Vagina (tissue), 2 donors: ENCODE results near the gene ZBTB16. TPM values are rescaled to one million over a fixed set of nuclear protein-coding genes. Genes with fewer than 3 reads are reported as not detected.
A peak's percentile ranks its signal among the peaks of the same experiment; 100 is the strongest.

Source experiments
- DNase-seq, 2 donors: peaks; one replicate each; pipeline ENCODE4 v3.0.0-alpha.2; 2017; ENCODE audit errors: extremely low spot score in 2 of 2
- H3K27ac ChIP-seq: fragments of 200-600 bp; sonication (generic); one replicate; pipeline ENCODE4 v1.5.1; 2019
- H3K27me3 ChIP-seq: fragments of 200-600 bp; sonication (generic); one replicate; pipeline ENCODE4 v1.5.1; 2019
- H3K36me3 ChIP-seq, 2 donors: fragments of 200-600 bp; sonication (generic); one replicate each; pipeline ENCODE4 v1.5.1; 2017 to 2019
- H3K4me1 ChIP-seq: fragments of 200-600 bp; sonication (generic); one replicate; pipeline ENCODE4 v1.5.1; 2019
- H3K4me3 ChIP-seq, 2 donors: fragments of 200-600 bp; sonication (generic); 1 replicate in 1 of 2; 2 replicates in 1 of 2; pipeline ENCODE4 v1.5.1; 2016 to 2019
- H3K9me3 ChIP-seq: fragments of 200-600 bp; sonication (generic); one replicate; pipeline ENCODE4 v1.5.1; 2019
- CTCF ChIP-seq, 3 experiments: fragments of 450-650 bp in 2 of 3; fragments of 200-600 bp in 1 of 3; sonication (generic) in 1 of 3; IDR thresholded peaks; one replicate each; pipeline ENCODE4 v1.5.1; 2017 to 2019; ENCODE audit warnings: antibody characterized with exemption in 3 of 3, mild to moderate bottlenecking in 2 of 3, moderate library complexity in 2 of 3
- POLR2A ChIP-seq, 2 donors: fragments of 450-650 bp; IDR thresholded peaks; one replicate each; pipeline ENCODE4 v1.6.1; 2017; ENCODE audit warnings: antibody characterized with exemption in 2 of 2, mild to moderate bottlenecking in 2 of 2, moderate library complexity in 2 of 2
- POLR2AphosphoS5 ChIP-seq, 2 donors: sonication (generic); formaldehyde crosslinking; IDR thresholded peaks; one replicate each; pipeline ENCODE4 v1.9.0; 2017; ENCODE audit warnings: antibody characterized with exemption in 2 of 2, mild to moderate bottlenecking in 2 of 2, low read depth in 1 of 2; ENCODE audit not compliant: insufficient read depth in 1 of 2
- intact Hi-C: fragments of 100-400 bp; cut with DNase I; formaldehyde crosslinking; loops from one replicate; pipeline ENCODE4 v1.15.1; 2023
- total RNA-seq: library from RNA; depleted of rRNA; stranded (reverse); fragments of >200 nt; gene quantifications from one replicate; pipeline ENCODE4 v1.2.3, GENCODE V29; 2016

ZBTB16 gene
- total RNA-seq, 1 donor from 2014 or later: 243 TPM

GRCh38 chr11:114272311-114272710, 212.8 kb downstream of the ZBTB16 start:
- Histone ChIP-seq H3K9me3 (no peaks in the 10 kb centered on the region), H3K4me1 (no peaks in the 10 kb centered on the region), H3K36me3 (no peaks in the 10 kb centered on the region), H3K4me3 (no peak overlapping the region), H3K27me3 (no peaks in the 10 kb centered on the region), H3K27ac (no peak overlapping the region)
- intact Hi-C loops: loop anchor here (10.0 kb wide), 1 partner anchor 492 kb away; no protein-coding TSS in a partner anchor
- TF ChIP-seq CTCF (IDR thresholded peaks at IDR 0.05): no peak
- no peak for TF ChIP-seq POLR2AphosphoS5 (IDR thresholded peaks at IDR 0.05; ENCODE audit: insufficient read depth in 1 of 2, low read depth in 1 of 2)
- TF ChIP-seq POLR2A (IDR thresholded peaks at IDR 0.05): no peak
- peak; percentile 56 to 64 for DNase-seq

- no peak overlapping the region for H3K4me3 ChIP-seq
- intact Hi-C loops: loop anchor here (10.0 kb wide), 1 partner anchor 492 kb away; no protein-coding TSS in a partner anchor
- H3K4me1 ChIP-seq: no peaks in the 10 kb centered on the region
- no peak overlapping the region for H3K27ac ChIP-seq
- TF ChIP-seq POLR2AphosphoS5 (IDR thresholded peaks at IDR 0.05; ENCODE audit: insufficient read depth in 1 of 2, low read depth in 1 of 2) (no peak), POLR2A (IDR thresholded peaks at IDR 0.05) (no peak), CTCF (IDR thresholded peaks at IDR 0.05) (no peak)
- no peak for DNase-seq
- H3K27me3 ChIP-seq: no peaks in the 10 kb centered on the region
- H3K9me3 ChIP-seq: no peaks in the 10 kb centered on the region
- no peaks in the 10 kb centered on the region for H3K36me3 ChIP-seq
These were observed 213.6 kb downstream of the ZBTB16 start for GRCh38 chr11:114273071-114273470.

GRCh38 chr11:114273890-114274635, 214.6 kb downstream of the ZBTB16 start:
- TF ChIP-seq CTCF (IDR thresholded peaks at IDR 0.05): no peak
- no peak for TF ChIP-seq POLR2AphosphoS5 (IDR thresholded peaks at IDR 0.05; ENCODE audit: insufficient read depth in 1 of 2, low read depth in 1 of 2)
- TF ChIP-seq POLR2A (IDR thresholded peaks at IDR 0.05): no peak
- H3K9me3 ChIP-seq: no peaks in the 10 kb centered on the region
- H3K27ac ChIP-seq: no peak overlapping the region
- intact Hi-C loops: loop anchor here (10.0 kb wide), 1 partner anchor 491 kb away; no protein-coding TSS in a partner anchor
- H3K36me3 ChIP-seq: no peaks in the 10 kb centered on the region
- no peak overlapping the region for H3K4me3 ChIP-seq
- H3K27me3 ChIP-seq: no peaks in the 10 kb centered on the region
- no peaks in the 10 kb centered on the region for H3K4me1 ChIP-seq
- DNase-seq: peak; percentile 49 to 52

GRCh38 chr11:114274637-114275036, 215.1 kb downstream of the ZBTB16 start:
- Histone ChIP-seq H3K27ac (no peak overlapping the region), H3K27me3 (no peaks in the 10 kb centered on the region), H3K4me1 (peaks cover 4% of the 10 kb centered on the region), H3K36me3 (no peaks in the 10 kb centered on the region), H3K4me3 (no peak overlapping the region), H3K9me3 (no peaks in the 10 kb centered on the region)
- peak in 1 of 2 donors; percentile 72 for DNase-seq
- intact Hi-C loops: loop anchor here (10.0 kb wide), 1 partner anchor 490 kb away; no protein-coding TSS in a partner anchor
- TF ChIP-seq CTCF (IDR thresholded peaks at IDR 0.05) (no peak), POLR2AphosphoS5 (IDR thresholded peaks at IDR 0.05; ENCODE audit: insufficient read depth in 1 of 2, low read depth in 1 of 2) (no peak), POLR2A (IDR thresholded peaks at IDR 0.05) (no peak)

GRCh38 chr11:114275280-114275679, 215.8 kb downstream of the ZBTB16 start:
- Histone ChIP-seq H3K27ac (no peak overlapping the region), H3K36me3 (no peaks in the 10 kb centered on the region), H3K4me1 (peaks cover 10% of the 10 kb centered on the region), H3K4me3 (no peak overlapping the region), H3K9me3 (no peaks in the 10 kb centered on the region), H3K27me3 (no peaks in the 10 kb centered on the region)
- intact Hi-C loops: loop anchor here (10.0 kb wide), 1 partner anchor 490 kb away; no protein-coding TSS in a partner anchor
- TF ChIP-seq CTCF (IDR thresholded peaks at IDR 0.05): no peak
- TF ChIP-seq POLR2AphosphoS5 (IDR thresholded peaks at IDR 0.05; ENCODE audit: insufficient read depth in 1 of 2, low read depth in 1 of 2): no peak
- no peak for TF ChIP-seq POLR2A (IDR thresholded peaks at IDR 0.05)
- peak; percentile 40 to 77 for DNase-seq
